ENCODE measurements around the gene PTPN3.
A peak's percentile ranks its signal among the peaks of the same experiment; 100 is the strongest.

Gene PTPN3

GRCh38 chr9:109451311-109452025 lies 46.6 kb downstream of the PTPN3 start:
- no peak for DNase-seq (ENCODE audit: low spot score)

GRCh38 chr9:109450346-109450745 lies 47.8 kb downstream of the PTPN3 start:
- DNase-seq (ENCODE audit: low spot score): no peak

GRCh38 chr9:109449036-109449798 lies 48.9 kb downstream of the PTPN3 start:
- no peak for DNase-seq (ENCODE audit: low spot score)

- DNase-seq (ENCODE audit: low spot score): no peak
These were observed 49.9 kb downstream of the PTPN3 start for GRCh38 chr9:109448223-109448622.

- no peak for DNase-seq (ENCODE audit: low spot score)
These were observed 50.6 kb downstream of the PTPN3 start for GRCh38 chr9:109447329-109448076.

- DNase-seq (ENCODE audit: low spot score): no peak
These were observed 53.3 kb downstream of the PTPN3 start for GRCh38 chr9:109444771-109445320.

- DNase-seq (ENCODE audit: low spot score): no peak
These were observed 55.4 kb downstream of the PTPN3 start for GRCh38 chr9:109442716-109443115.

- no peak for DNase-seq (ENCODE audit: low spot score)
These were observed 56.8 kb downstream of the PTPN3 start for GRCh38 chr9:109441296-109441695.

- peak; percentile 91 for DNase-seq (ENCODE audit: low spot score)
These were observed 57.3 kb downstream of the PTPN3 start for GRCh38 chr9:109440797-109441287.

- no peak for DNase-seq (ENCODE audit: low spot score)
These were observed 58.0 kb downstream of the PTPN3 start for GRCh38 chr9:109440117-109440515.

- DNase-seq (ENCODE audit: low spot score): no peak
These were observed 58.6 kb downstream of the PTPN3 start for GRCh38 chr9:109439378-109440116.

GRCh38 chr9:109437286-109437685 lies 60.8 kb downstream of the PTPN3 start:
- DNase-seq (ENCODE audit: low spot score): no peak

- DNase-seq (ENCODE audit: low spot score): no peak
These were observed 62.0 kb downstream of the PTPN3 start for GRCh38 chr9:109436071-109436470.

GRCh38 chr9:109433476-109433875 lies 64.6 kb downstream of the PTPN3 start:
- DNase-seq (ENCODE audit: low spot score): no peak

- DNase-seq (ENCODE audit: low spot score): no peak
These were observed 67.9 kb downstream of the PTPN3 start for GRCh38 chr9:109430231-109430630.

GRCh38 chr9:109428854-109429253 lies 69.3 kb downstream of the PTPN3 start:
- no peak for DNase-seq (ENCODE audit: low spot score)

- no peak for DNase-seq (ENCODE audit: low spot score)
These were observed 70.2 kb downstream of the PTPN3 start for GRCh38 chr9:109427886-109428285.

GRCh38 chr9:109426626-109427402 lies 71.3 kb downstream of the PTPN3 start:
- no peak for DNase-seq (ENCODE audit: low spot score)

- no peak for DNase-seq (ENCODE audit: low spot score)
These were observed 73.5 kb downstream of the PTPN3 start for GRCh38 chr9:109424618-109425017.

- DNase-seq (ENCODE audit: low spot score): no peak
These were observed 74.2 kb downstream of the PTPN3 start for GRCh38 chr9:109423877-109424276.

GRCh38 chr9:109422641-109423040 lies 75.5 kb downstream of the PTPN3 start:
- DNase-seq (ENCODE audit: low spot score): no peak

Data from AG20443 (cell line).